ENCODE measurements around the gene KCTD19.
A peak's percentile ranks its signal among the peaks of the same experiment; 100 is the strongest.

KCTD19 gene

GRCh38 chr16:67282447-67282805 lies 44.1 kb downstream of the KCTD19 start:
- DNase-seq, result no peak

- DNase-seq, result no peak
These were observed 44.8 kb downstream of the KCTD19 start for GRCh38 chr16:67281536-67282446.

DNA sequence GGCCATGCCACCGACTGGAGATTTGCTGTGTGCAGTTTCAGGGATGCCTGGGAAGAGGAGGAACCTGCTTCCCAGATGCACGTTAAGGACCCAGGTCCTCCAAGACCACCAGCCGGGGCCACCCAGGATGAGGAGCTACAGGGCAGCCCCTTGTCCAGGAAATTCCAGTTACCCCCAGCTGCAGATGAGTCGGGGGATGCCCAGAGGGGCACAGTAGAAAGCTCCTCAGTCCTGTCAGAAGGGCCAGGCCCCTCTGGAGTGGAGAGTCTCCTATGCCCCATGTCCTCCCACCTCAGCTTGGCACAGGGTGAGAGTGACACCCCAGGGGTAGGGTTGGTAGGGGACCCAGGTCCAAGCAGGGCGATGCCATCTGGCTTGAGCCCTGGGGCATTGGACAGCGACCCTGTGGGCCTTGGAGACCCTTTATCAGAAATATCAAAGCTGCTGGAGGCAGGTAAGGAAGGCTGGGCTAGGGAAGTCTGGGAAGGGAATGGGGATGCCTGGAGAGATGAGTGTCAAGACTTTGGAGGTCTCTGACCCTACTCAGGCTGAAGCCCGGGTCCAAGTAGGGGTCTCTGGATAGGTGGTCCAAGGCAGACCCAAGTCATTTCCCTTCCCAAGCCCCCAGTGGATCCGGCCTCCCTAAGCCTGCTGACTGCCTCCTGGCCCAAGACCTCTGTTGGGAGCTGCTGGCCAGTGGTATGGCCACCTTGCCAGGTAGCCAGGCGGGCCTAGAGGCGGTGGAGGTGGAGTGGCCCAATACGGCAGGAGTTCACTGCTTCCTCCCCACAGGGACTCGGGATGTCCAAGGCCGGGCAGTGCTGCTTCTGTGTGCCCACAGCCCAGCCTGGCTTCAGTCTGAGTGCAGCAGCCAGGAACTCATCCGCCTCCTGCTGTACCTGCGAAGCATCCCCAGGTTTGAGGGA lies 46.2 kb downstream of the KCTD19 start:
- DNase-seq, result no peak

- DNase-seq, result peak; percentile 41
These were observed 47.0 kb downstream of the KCTD19 start, which contains the start of gene PLEKHG4 for GRCh38 chr16:67279296-67280089. Gene PLEKHG4, plus strand, starts transcription at chr16:67279532. Its CDS starts 513 bp downstream, at chr16:67280045.

DNA sequence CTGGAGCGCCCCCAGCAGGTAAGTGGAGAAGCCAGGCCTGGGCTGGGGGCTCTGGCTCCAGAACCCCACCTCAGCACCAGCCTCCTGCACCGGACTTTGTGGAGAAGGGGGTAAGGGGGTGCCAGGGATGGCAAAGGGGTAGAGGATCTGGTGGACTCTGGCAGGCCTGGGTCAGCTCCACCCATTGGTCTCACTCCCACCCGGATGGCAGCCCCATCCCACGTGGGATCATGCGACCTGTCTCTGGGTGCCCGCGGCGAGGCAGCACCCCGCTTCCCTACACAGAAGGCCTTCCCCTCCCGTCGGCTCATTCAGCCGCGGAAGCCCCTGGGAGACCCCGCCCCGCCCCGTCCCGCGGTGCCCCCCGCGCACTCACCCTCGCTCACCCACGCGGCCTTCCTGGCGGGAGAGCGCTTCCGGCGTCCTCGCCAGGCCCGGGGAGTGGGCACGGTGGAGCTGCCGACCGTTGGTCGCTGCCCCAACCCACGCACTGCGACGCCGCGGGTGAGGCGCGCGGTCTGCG lies 47.7 kb downstream of the KCTD19 start:
- DNase-seq, result no peak

DNA sequence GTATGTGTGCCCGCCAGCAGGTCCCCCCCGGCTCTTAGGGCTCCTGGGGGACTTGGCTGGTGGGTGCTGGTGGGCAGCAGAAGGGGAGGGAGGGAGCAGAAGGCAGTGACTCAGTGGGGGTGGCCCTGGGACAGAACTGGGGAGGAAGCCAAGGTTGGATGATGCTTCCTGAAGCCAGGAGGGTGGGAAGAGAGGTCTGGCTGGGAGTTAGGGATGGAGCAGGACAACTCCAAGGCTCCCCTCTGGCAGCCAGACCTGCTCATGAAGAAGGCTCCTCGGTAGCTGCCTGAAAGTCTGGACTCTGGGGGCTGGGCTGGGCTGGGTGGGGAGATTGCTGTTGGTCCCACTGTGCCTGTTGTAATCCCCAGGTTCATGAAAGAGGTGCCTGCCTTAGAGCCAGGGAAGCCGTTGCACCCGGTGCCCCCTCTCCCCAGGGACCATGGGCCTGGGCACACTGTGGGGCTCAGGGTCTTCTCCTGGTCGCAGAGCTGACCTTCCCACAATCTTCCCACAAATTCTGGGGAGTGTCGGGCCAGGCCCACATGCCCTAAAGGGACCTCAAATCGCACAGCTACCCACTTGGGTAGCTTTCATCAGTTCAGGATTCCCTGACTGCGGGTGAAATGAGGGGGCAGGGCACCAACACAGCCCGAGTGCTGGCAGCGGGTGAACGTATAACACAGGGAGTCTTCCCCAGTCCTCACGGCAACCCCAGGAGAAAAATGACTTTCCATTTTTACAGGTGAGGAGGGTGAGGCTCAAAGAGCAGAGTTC lies 48.4 kb downstream of the KCTD19 start:
- DNase-seq, result no peak

DNA sequence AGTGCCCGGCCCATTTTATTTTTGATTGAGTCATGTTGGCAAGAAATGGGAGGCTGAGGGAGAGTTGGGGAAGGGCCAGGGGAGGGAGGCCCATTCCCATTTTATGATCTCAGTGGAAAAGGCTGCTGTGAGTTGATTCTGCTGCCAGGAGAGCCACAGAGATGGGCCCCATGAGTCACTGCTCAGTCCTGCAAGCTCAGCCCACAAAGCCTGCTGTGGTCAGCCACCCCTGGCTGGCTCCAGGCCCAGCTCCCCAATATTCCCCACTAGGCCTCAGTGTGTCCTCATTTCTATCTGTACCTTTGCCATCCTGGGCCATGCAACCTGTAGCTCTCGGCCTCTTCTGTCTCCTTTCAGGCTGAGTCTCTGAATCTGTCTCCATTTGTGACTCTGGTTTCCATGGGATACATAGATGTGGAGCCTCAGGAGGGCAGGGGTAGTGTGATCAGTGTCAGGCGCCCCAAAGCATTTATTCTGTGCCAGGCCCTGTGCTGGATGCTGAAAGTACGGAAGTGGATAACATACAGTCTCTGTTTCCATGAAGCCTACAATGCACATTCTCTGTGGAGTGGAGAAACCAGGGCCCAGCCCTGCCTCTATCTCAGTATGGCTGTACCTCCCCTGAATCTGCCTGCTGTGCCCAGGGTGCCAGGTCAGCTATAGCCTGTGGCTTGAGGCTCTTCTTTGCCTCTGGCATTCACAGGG lies 49.1 kb downstream of the KCTD19 start:
- DNase-seq, result no peak

DNA sequence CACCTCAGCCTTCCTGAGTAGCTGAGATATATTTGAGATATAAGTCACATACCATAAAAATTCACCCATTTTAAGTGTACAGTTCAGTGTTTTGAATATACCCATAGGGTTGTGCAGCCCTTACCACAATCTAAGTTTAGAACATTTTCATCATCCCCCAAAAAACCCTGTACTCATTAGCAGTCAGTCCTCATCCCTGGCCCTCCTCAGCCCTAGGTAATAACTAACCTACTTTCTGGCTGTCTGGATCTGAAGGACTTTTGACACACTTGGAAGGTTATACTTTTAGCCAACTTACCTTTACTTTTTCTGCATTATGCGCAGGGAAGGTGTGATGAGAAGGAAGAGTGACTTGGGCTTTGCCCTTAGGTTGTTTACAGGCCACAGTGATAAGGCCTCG lies 51.2 kb downstream of the KCTD19 start:
- no peak for DNase-seq

GRCh38 chr16:67271446-67271845 lies 55.1 kb downstream of the KCTD19 start:
- DNase-seq, result no peak

GRCh38 chr16:67270931-67271338 lies 55.6 kb downstream of the KCTD19 start:
- DNase-seq, result no peak

DNA sequence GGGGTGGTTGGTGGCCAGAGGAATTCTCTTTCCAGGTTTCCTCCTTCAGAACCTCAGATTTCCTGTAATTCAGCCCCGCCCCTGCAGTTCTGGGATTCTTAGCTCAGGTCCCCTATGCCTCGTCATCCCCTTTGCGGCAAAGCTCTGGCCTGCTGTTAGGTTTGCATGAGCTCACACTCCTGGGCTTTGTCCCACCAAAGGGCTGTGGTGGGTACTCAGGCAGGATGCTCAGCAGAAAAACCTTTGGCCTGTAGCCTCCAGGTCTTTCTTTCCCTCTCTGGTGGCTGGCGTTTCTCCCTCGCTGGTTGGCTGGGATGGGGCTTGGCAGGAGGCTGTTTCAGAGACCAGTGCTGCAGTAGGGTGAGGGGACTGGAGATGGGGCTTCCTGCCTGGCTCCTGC lies 56.8 kb downstream of the KCTD19 start:
- DNase-seq, result no peak

DNA sequence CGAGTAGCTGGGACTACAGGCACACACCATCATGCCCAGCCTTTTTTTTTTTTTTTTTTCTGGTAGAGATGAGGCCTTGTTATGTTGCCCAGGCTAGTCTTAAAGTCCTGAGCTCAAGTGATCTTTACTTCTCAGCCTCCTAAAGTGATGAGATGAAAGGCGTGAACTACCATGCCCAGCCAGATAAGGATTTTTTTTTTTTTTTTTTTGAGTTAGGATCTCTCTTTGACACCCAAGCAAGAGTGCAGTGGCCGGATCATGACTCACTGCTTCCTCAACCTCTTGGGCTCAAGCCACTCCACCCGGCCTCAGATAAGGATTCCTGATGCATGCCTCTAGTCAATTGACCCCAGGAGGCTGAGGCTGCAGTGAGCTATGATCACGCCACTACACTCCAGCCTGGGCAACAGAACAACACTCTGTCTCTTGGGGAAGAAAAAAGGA lies 58.4 kb downstream of the KCTD19 start:
- DNase-seq, result no peak

- no peak for DNase-seq
These were observed 60.7 kb downstream of the KCTD19 start for GRCh38 chr16:67265834-67266233.

DNA sequence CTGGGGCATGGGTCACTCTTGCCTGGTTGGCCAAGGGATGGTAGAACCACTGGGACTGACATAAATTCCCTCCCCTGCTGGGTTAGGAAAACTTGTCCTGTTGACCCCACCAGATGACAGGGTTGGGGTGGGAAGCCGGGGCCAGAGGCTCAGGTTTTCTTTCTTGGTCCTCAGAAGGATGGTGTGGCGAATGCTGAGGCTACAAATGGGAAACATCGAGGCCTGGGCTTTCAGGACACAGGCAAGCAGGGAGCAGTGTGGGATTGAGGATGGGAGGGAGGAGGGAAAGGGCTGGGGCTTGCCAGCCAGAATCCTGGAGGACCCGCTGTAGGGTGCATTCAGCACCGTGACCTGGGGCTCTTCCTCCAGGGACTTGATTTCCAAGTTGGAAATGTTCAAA lies 61.7 kb downstream of the KCTD19 start:
- no peak for DNase-seq

GRCh38 chr16:67264277-67264676 lies 62.3 kb downstream of the KCTD19 start:
- no peak for DNase-seq

- no peak for DNase-seq
These were observed 63.3 kb downstream of the KCTD19 start for GRCh38 chr16:67263201-67263600.

DNA sequence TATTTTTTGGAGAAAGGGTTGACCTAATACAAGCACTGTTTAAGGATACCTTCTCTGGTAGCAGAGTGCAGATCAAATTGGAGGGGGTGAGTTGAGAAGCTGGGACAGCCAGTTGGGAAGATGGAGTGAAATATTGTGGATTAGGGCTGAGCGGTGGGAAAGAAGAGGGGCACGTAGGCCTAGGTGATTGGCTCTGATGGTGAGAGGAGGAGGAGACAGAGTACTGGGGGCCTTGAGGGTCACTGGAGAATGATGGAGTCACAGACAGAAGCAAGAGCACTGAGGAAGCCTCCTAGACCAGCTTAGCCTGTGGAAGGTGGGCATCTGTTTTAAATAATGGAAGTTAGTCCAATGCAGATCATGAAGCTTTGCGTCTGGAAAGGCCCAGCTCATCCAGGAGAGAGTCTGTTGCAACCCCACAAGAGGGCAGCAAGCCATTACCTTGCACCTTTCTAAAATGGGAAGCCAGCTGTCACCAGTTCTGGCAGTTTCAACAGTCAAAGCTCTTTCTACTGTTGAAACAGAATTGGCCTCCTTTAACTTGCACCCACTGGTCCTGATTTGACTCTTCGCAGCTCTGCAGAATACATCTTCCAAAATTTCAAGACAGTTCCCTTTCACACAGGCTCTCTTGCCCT lies 66.0 kb downstream of the KCTD19 start:
- peak; percentile 20 for DNase-seq

- DNase-seq, result no peak
These were observed 66.8 kb downstream of the KCTD19 start for GRCh38 chr16:67259705-67260104.

- no peak for DNase-seq
These were observed 68.2 kb downstream of the KCTD19 start for GRCh38 chr16:67258161-67258835.
